ENCODE data around the gene ESYT3.
"Not testable (repeated sequence)": the region's sequence is repeated elsewhere in the genome, so short reads cannot be mapped to it uniquely, and the experiment has no call there.

Gene ESYT3

GRCh38 chr3:138497851-138498250 lies 63.4 kb downstream of the ESYT3 start:
- H3K4me3 ChIP-seq (ENCODE audit: low read depth, low read length), result no peak overlapping the region
- DNase-seq (ENCODE audit: low read depth), result no peak
- TF ChIP-seq MYC (IDR thresholded peaks at IDR 0.05; ENCODE audit: low read depth, low read length), result no peak
- no peak for TF ChIP-seq POLR2A (IDR thresholded peaks at IDR 0.05; ENCODE audit: extremely low read depth, insufficient read length)

GRCh38 chr3:138498991-138499390 lies 64.6 kb downstream of the ESYT3 start:
- H3K4me3 ChIP-seq (ENCODE audit: low read depth, low read length), result no peak overlapping the region
- TF ChIP-seq POLR2A (IDR thresholded peaks at IDR 0.05; ENCODE audit: extremely low read depth, insufficient read length) (no peak), MAX (IDR thresholded peaks at IDR 0.05; ENCODE audit: low read depth, low read length) (no peak), MYC (IDR thresholded peaks at IDR 0.05; ENCODE audit: low read depth, low read length) (no peak), CTCF (IDR thresholded peaks at IDR 0.05; ENCODE audit: low read depth, low read length) (no peak)
- DNase-seq (ENCODE audit: low read depth), result no peak

GRCh38 chr3:138507524-138507923 lies 73.1 kb downstream of the ESYT3 start:
- no peak for DNase-seq (ENCODE audit: low read depth)
- H3K4me3 ChIP-seq (ENCODE audit: low read depth, low read length), result no peak overlapping the region
- no peak for TF ChIP-seq MAX (IDR thresholded peaks at IDR 0.05; ENCODE audit: low read depth, low read length)
- TF ChIP-seq CTCF (IDR thresholded peaks at IDR 0.05; ENCODE audit: low read depth, low read length), result no peak
- no peak for TF ChIP-seq MYC (IDR thresholded peaks at IDR 0.05; ENCODE audit: low read depth, low read length)
- no peak for TF ChIP-seq POLR2A (IDR thresholded peaks at IDR 0.05; ENCODE audit: extremely low read depth, insufficient read length)

GRCh38 chr3:138509586-138509985 lies 75.2 kb downstream of the ESYT3 start:
- TF ChIP-seq MAX (IDR thresholded peaks at IDR 0.05; ENCODE audit: low read depth, low read length) (no peak), MYC (IDR thresholded peaks at IDR 0.05; ENCODE audit: low read depth, low read length) (no peak), CTCF (IDR thresholded peaks at IDR 0.05; ENCODE audit: low read depth, low read length) (no peak), POLR2A (IDR thresholded peaks at IDR 0.05; ENCODE audit: extremely low read depth, insufficient read length) (no peak)
- DNase-seq (ENCODE audit: low read depth), result no peak
- no peak overlapping the region for H3K4me3 ChIP-seq (ENCODE audit: low read depth, low read length)

GRCh38 chr3:138511945-138512344 lies 77.5 kb downstream of the ESYT3 start:
- H3K4me3 ChIP-seq (ENCODE audit: low read depth, low read length), result no peak overlapping the region
- peak; percentile 20 for DNase-seq (ENCODE audit: low read depth)
- no peak for TF ChIP-seq CTCF (IDR thresholded peaks at IDR 0.05; ENCODE audit: low read depth, low read length)
- TF ChIP-seq MAX (IDR thresholded peaks at IDR 0.05; ENCODE audit: low read depth, low read length), result no peak
- no peak for TF ChIP-seq MYC (IDR thresholded peaks at IDR 0.05; ENCODE audit: low read depth, low read length)
- no peak for TF ChIP-seq POLR2A (IDR thresholded peaks at IDR 0.05; ENCODE audit: extremely low read depth, insufficient read length)

GRCh38 chr3:138513090-138513843 lies 78.9 kb downstream of the ESYT3 start:
- no peak for DNase-seq (ENCODE audit: low read depth)
- TF ChIP-seq CTCF (IDR thresholded peaks at IDR 0.05; ENCODE audit: low read depth, low read length), result no peak
- no peak for TF ChIP-seq MAX (IDR thresholded peaks at IDR 0.05; ENCODE audit: low read depth, low read length)
- TF ChIP-seq POLR2A (IDR thresholded peaks at IDR 0.05; ENCODE audit: extremely low read depth, insufficient read length), result no peak
- TF ChIP-seq MYC (IDR thresholded peaks at IDR 0.05; ENCODE audit: low read depth, low read length), result no peak
- H3K4me3 ChIP-seq (ENCODE audit: low read depth, low read length), result no peak overlapping the region

- not testable (repeated sequence) for DNase-seq (ENCODE audit: low read depth); H3K4me3 ChIP-seq (ENCODE audit: low read depth, low read length)
Measured at GRCh38 chr3:138521445-138521844, 87.0 kb downstream of the ESYT3 start.
